Gastrocnemius medialis (tissue), 4 donors: ENCODE results near the gene DEK.

Source experiments
- POLR2A ChIP-seq, 2 donors: fragments of 450-650 bp; IDR thresholded peaks; one replicate each; pipeline ENCODE4 v1.6.1; 2017; ENCODE audit warnings: antibody characterized with exemption in 2 of 2, mild to moderate bottlenecking in 2 of 2, moderate library complexity in 2 of 2
- TF ChIP-seq, protein P1 (sequence below), 5 experiments: fragments of 450-650 bp in 3 of 5; fragments of 200-600 bp in 2 of 5; sonication (generic) in 2 of 5; IDR thresholded peaks in 4 of 5; conservative IDR thresholded peaks in 1 of 5; 1 replicate in 4 of 5; 2 replicates in 1 of 5; pipeline ENCODE4 v1.5.1; 2016 to 2019; ENCODE audit warnings: antibody characterized with exemption in 5 of 5, mild to moderate bottlenecking in 3 of 5, moderate library complexity in 3 of 5

GRCh38 chr6:18209539-18210197 lies 54.7 kb downstream of the DEK start:
- TF ChIP-seq, protein P1, sequence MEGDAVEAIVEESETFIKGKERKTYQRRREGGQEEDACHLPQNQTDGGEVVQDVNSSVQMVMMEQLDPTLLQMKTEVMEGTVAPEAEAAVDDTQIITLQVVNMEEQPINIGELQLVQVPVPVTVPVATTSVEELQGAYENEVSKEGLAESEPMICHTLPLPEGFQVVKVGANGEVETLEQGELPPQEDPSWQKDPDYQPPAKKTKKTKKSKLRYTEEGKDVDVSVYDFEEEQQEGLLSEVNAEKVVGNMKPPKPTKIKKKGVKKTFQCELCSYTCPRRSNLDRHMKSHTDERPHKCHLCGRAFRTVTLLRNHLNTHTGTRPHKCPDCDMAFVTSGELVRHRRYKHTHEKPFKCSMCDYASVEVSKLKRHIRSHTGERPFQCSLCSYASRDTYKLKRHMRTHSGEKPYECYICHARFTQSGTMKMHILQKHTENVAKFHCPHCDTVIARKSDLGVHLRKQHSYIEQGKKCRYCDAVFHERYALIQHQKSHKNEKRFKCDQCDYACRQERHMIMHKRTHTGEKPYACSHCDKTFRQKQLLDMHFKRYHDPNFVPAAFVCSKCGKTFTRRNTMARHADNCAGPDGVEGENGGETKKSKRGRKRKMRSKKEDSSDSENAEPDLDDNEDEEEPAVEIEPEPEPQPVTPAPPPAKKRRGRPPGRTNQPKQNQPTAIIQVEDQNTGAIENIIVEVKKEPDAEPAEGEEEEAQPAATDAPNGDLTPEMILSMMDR (IDR thresholded peaks at IDR 0.05 in 4 of 5, conservative IDR thresholded peaks at IDR 0.05 in 1 of 5), result no peak
- no peak for TF ChIP-seq POLR2A (IDR thresholded peaks at IDR 0.05)
